GM19463 (cell line): ENCODE measurements around the gene TELO2.

Experiments
- ATAC-seq: cut with Tn5 transposase; IDR thresholded peaks from one replicate; pipeline ENCODE4 v1.9.1; 2021; ENCODE audit warnings: mild to moderate bottlenecking, moderate library complexity; ENCODE audit not compliant: unreplicated experiment

Gene TELO2

GRCh38 chr16:1496464-1496863 lies 3.3 kb downstream of the TELO2 start:
- no peak for ATAC-seq

- no peak for ATAC-seq
Measured at GRCh38 chr16:1497014-1497598, 3.9 kb downstream of the TELO2 start.

- ATAC-seq: no peak
Measured at GRCh38 chr16:1498899-1499676, 5.9 kb downstream of the TELO2 start.

- ATAC-seq: no peak
Measured at GRCh38 chr16:1499756-1500464, 6.8 kb downstream of the TELO2 start.

GRCh38 chr16:1500465-1501150 lies 7.4 kb downstream of the TELO2 start:
- no peak for ATAC-seq

GRCh38 chr16:1501630-1502029 lies 8.5 kb downstream of the TELO2 start:
- ATAC-seq: no peak

- no peak for ATAC-seq
Measured at GRCh38 chr16:1502092-1503004, 9.2 kb downstream of the TELO2 start.

GRCh38 chr16:1503110-1503955 lies 10.2 kb downstream of the TELO2 start:
- ATAC-seq: no peak

GRCh38 chr16:1505073-1505844 lies 12.1 kb downstream of the TELO2 start:
- no peak for ATAC-seq

- ATAC-seq: no peak
Measured at GRCh38 chr16:1505912-1506311, 12.8 kb downstream of the TELO2 start.

GRCh38 chr16:1506494-1507213 lies 13.5 kb downstream of the TELO2 start:
- ATAC-seq: no peak

- ATAC-seq: no peak
Measured at GRCh38 chr16:1508494-1509187, 15.5 kb downstream of the TELO2 start.

GRCh38 chr16:1509307-1510221 lies 16.4 kb downstream of the TELO2 start:
- ATAC-seq: no peak

- ATAC-seq: no peak
Measured at GRCh38 chr16:1510272-1510671, 17.1 kb downstream of the TELO2 start.

GRCh38 chr16:1510941-1511351 lies 17.8 kb downstream of the TELO2 start:
- ATAC-seq: no peak
